Measurements from ENCODE around the gene TSPAN31. TPM values are rescaled to one million over a fixed set of nuclear protein-coding genes. Genes with fewer than 3 reads are reported as not detected.
"Not testable (repeated sequence)": the region's sequence is repeated elsewhere in the genome, so short reads cannot be mapped to it uniquely, and the experiment has no call there.

Gene TSPAN31
- polyA plus RNA-seq, 3 donors from 2014 or later, result 62.1 to 103 (median 72.6) TPM

DNA sequence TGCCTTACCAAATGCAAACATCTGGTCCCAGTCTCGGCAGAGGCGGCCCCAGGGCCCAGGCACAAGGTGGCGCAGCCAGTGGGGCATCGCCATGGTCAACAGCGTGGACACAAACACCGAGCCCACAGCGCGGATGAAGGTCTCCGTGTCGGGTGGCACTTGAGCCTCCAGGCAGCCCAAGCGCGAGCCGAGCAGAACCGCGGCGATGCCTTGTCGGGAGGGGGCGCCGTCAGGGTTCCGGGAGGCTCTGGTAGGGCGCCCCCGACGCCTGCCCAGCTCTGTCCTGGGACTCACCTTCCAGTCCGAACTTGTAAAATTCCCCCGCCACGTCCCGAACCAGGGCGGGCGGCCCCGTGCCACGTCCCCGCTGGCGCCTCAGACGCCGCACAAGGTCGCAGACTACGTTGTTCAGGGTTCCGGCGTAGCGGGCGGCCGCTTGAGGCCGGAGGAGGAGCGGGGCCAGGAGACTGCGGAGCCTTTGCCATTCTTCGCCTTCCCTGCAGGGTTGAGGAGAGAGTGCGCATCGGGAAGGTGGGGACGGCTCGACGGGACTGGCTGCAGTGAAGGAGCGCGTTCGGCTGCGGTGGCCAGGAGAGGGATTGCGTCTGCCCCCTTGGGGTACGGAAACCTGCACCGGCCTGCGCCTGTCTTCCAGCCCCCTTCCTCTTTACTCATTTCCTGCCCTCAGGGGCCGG lies 20.3 kb downstream of the TSPAN31 start:
- Mint-ChIP-seq H3K36me3 (peaks cover 4 to 13% (median 6%) of the 10 kb centered on the region in 3 donors), H3K4me3 (peak overlapping the region; percentile 61 to 83 (median 69)), H3K27ac (no peak overlapping the region), H3K4me1 (peaks cover 29 to 34% of the 10 kb centered on the region in 2 donors), H3K9me3 (no peaks in the 10 kb centered on the region), H3K27me3 (ENCODE audit: low read depth in 3 of 3) (peaks cover 18 to 30% (median 20%) of the 10 kb centered on the region in 3 donors)
- peak in 2 of 3 donors; percentile 33 to 35 for DNase-seq

DNA sequence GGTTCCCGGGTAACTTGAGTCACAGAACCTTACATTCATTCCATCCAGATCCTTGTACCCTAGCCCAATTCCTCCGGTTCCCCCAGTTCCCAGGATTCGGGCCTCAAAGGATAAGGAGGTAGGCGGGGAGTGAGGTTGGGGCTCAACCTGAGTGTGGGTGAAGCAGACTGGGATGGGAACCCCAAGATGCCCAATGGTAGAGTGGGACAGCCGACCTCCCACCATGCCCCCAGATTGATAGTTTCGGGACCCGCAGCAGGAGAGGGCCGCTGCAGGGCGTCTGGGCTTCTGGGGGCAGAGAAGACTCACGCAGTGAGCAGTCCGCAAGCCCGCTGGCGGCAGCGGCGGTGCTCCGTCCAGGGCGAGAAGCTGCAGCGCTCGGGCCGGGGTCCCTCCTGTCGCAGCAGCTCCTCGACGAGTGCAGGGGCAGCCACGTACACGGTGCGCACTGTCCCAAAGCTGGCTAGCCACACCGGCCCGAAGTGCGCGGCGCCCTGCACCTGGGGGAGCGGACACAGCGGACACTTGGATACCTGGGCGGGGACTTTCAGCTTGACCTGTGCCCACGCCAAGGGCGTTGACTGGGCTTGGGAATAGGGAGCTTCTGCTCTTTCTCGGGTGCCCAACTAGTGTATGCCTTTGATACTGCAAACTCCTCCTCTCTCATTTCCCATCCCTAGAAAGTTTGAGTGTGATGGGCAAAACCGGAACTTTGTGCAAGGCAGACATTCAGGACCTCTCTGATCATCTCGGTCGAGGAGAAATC lies 21.0 kb downstream of the TSPAN31 start:
- Mint-ChIP-seq H3K27ac (peak overlapping the region in 1 of 6 donors; percentile 10), H3K36me3 (peaks cover 5 to 11% (median 6%) of the 10 kb centered on the region in 3 donors), H3K4me3 (peak overlapping the region; percentile 69 to 83 (median 71)), H3K9me3 (no peaks in the 10 kb centered on the region), H3K27me3 (ENCODE audit: low read depth in 3 of 3) (peaks cover 18 to 30% (median 20%) of the 10 kb centered on the region in 3 donors), H3K4me1 (peaks cover 29 to 34% of the 10 kb centered on the region in 2 donors)
- DNase-seq, result no peak

DNA sequence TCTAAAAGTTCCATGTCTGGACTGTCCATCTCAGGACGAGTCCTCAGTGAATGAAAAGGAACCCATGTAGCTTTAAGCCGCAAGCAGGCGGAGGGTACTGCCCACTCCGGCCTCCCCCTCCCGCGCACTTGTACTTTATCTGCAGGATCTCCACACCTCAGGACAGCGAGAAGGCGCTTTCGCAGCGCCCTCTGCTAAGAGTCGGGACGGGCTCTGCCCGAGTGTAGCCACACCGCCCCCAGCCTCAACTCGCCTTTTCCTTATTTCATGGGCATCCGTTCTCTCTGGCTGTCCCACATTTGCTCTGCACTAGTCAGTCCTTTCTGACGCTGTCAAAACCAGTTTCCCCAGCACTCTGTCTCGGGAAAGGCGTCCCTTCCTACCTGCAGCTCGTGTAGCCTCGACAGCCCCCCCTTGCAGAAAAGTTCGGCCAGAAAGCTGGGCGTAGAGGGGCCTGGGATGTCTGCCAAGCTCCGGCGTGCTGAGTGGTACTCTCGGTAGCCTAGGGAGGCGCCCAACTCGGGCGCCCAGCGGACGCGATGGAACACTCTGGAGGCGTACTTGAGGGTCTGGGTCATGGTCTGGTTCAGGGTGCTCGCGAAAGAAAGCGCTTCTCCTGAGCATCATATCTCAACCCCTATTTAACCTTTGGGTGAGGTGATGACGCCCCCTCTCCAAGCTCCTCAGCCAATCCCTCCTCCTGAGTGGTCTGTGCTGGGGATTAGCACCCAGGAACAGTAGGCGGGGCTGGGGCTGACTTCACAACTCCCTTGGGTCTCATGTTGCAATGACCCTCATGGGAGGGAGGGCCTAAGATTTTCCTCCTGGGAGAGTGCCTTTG lies 21.8 kb downstream of the TSPAN31 start, which contains the start of gene CYP27B1:
TSS of gene CYP27B1 (minus strand) at position 615 of the 841 bp plus-strand sequence. CDS start at position 578, 37 bp downstream.
- Mint-ChIP-seq H3K4me1 (peaks cover 34 to 41% of the 10 kb centered on the region in 2 donors), H3K36me3 (peaks cover 5 to 9% (median 6%) of the 10 kb centered on the region in 3 donors), H3K27ac (peak within 1 kb of the TSS in 1 of 6 donors; percentile 10), H3K4me3 (peak within 1 kb of the TSS; percentile 69 to 77 (median 71)), H3K27me3 (ENCODE audit: low read depth in 3 of 3) (peaks cover 20 to 30% (median 22%) of the 10 kb centered on the region in 3 donors), H3K9me3 (no peaks in the 10 kb centered on the region)
- peak in 2 of 3 donors; percentile 34 to 41 for DNase-seq

DNA sequence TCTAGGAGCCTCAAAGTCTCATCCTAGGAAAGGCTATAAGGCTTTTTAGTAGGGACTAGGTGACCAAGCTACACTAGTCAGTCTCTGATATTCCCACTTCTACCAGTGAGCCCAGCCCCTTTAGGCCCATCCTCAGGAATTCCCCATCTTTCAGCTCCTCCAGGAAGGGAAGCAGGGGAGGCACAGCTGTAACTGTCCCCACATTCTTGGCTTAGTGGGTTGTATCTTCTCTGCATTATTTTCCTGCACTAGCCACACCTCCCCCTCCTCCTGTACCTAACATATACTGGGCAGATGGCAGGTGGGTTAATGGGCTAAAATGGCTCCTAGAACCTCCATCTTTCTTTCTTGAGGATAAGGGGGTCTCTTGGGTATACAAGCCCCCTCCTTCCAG lies 22.5 kb downstream of the TSPAN31 start:
- peaks cover 37 to 45% of the 10 kb centered on the region in 2 donors for H3K4me1 Mint-ChIP-seq
- H3K27me3 Mint-ChIP-seq (ENCODE audit: low read depth in 3 of 3), result peaks cover 22 to 30% (median 26%) of the 10 kb centered on the region in 3 donors
- no peak for DNase-seq
- H3K4me3 Mint-ChIP-seq, result peak overlapping the region in 2 of 5 donors; percentile 70 to 71
- H3K36me3 Mint-ChIP-seq, result peaks cover 5 to 9% (median 6%) of the 10 kb centered on the region in 3 donors
- no peak overlapping the region for H3K27ac Mint-ChIP-seq
- H3K9me3 Mint-ChIP-seq, result no peaks in the 10 kb centered on the region

DNA sequence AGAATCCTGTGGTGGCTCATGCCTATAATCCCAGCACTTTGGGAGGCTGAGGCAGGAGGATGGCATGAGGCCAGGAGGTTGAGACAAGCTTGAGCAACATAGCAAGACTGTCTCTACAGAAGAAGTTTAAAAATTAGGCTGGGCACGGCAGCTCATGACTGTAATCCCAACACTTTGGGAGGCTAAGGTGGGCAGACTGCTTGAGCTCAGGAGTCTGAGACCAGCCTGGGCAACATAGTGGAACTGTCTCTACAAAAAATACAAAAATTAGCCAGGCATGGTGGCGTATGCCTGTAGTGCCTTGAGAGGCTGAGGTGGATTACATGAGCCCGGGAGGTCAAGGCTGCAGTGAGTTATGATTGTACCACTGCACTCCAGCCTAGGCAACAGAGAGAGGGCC lies 23.0 kb downstream of the TSPAN31 start:
- peaks cover 39 to 48% of the 10 kb centered on the region in 2 donors for H3K4me1 Mint-ChIP-seq
- H3K4me3 Mint-ChIP-seq, result no peak overlapping the region
- H3K9me3 Mint-ChIP-seq, result no peaks in the 10 kb centered on the region

DNA sequence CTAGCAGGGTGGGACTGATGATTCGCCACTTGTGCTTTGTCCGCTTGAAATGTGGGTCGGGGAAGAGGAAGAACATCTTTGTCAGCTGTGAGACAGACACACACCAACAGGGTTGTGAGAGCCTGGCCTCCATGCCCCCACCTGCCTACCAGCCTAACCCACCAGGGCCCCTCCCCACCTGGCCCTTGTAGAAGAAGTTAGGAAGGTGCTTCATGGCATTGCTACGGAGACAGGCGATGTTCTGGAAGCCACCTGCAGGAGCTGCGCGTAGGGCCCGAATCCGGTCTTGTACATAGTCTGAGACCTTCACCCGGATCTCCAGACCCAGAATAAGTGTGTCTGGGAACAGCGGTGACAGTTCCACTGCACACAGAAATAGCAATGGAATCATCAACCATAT lies 24.8 kb downstream of the TSPAN31 start:
- peak overlapping the region in 4 of 5 donors; percentile 0 to 51 (median 48) for H3K4me3 Mint-ChIP-seq
- peak overlapping the region in 1 of 6 donors; percentile 15 for H3K27ac Mint-ChIP-seq
- peaks cover 5 to 9% (median 6%) of the 10 kb centered on the region in 3 donors for H3K36me3 Mint-ChIP-seq
- H3K9me3 Mint-ChIP-seq, result no peaks in the 10 kb centered on the region
- peaks cover 34 to 46% of the 10 kb centered on the region in 2 donors for H3K4me1 Mint-ChIP-seq
- H3K27me3 Mint-ChIP-seq (ENCODE audit: low read depth in 3 of 3), result peaks cover 10 to 19% (median 13%) of the 10 kb centered on the region in 3 donors
- no peak for DNase-seq

More for the DNA sequence above, 23.0 kb downstream of the TSPAN31 start:
- no peak for DNase-seq
- Mint-ChIP-seq H3K27ac (no peak overlapping the region), H3K27me3 (ENCODE audit: low read depth in 3 of 3) (peaks cover 19 to 27% (median 26%) of the 10 kb centered on the region in 3 donors), H3K36me3 (peaks cover 5 to 9% (median 6%) of the 10 kb centered on the region in 3 donors)

DNA sequence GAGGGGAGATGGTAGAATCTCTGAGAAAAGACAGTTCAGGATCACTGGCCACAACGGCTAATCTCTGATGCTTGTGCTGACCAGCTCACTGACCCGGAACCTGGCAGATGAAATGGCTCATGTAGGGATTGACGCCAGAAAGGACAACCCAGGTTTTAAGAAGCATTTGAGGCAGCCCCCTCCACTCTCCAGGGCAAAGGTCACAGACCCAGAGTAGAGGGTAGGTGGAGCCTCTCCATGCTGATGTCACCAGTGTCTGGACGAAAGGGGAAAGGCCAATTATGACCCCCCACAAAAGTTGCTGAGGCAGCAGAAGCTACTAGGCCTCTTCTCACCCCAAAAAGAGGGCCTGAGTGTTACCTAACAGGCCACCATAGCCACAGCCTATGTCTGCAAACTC lies 25.9 kb downstream of the TSPAN31 start:
- Mint-ChIP-seq H3K9me3 (no peaks in the 10 kb centered on the region), H3K4me1 (peaks cover 23 to 35% of the 10 kb centered on the region in 2 donors), H3K27me3 (ENCODE audit: low read depth in 3 of 3) (peaks cover 7 to 15% (median 8%) of the 10 kb centered on the region in 3 donors), H3K4me3 (peak overlapping the region; percentile 19 to 94 (median 40)), H3K27ac (peak overlapping the region in 2 of 6 donors; percentile 6 to 21), H3K36me3 (peaks cover 6 to 9% (median 7%) of the 10 kb centered on the region in 3 donors)
- DNase-seq, result no peak

DNA sequence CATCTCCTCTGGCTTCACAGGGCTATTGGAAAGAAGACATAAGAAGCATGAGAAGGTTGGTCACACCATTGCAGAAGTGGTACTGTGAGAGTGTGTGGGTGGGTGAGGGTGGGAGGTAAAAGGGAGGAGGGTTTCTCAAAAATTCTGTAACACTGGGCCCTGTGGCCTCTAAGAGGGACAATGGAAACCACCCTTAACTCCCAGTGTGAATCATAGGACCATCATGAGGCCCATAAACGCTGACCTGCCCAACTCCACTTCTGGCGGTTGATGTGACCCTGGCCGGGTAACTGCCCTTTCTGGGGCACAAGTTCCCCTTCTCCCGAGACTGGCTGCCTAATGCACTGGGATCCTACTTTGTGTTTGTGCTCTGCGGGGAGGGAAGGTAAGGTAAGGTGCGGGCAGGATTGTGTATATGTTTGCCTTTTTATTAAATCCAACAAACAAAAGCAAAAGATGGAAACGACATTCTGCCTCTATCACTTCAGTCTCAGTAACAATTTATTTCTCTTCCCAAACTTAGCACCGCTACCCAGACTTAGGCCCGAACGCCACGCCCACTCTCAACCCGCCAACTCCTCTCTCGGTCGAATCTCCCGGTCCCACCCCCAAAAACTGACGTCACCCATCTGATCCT lies 26.5 kb downstream of the TSPAN31 start:
- peak overlapping the region; percentile 94 to 99 (median 97) for H3K4me3 Mint-ChIP-seq
- H3K36me3 Mint-ChIP-seq, result peaks cover 6 to 10% (median 9%) of the 10 kb centered on the region in 3 donors
- H3K27ac Mint-ChIP-seq, result peak overlapping the region; percentile 92 to 96 (median 92)
- DNase-seq, result no peak
- peaks cover 17 to 29% of the 10 kb centered on the region in 2 donors for H3K4me1 Mint-ChIP-seq
- peaks cover 4 to 12% (median 7%) of the 10 kb centered on the region in 3 donors for H3K27me3 Mint-ChIP-seq (ENCODE audit: low read depth in 3 of 3)
- H3K9me3 Mint-ChIP-seq, result no peaks in the 10 kb centered on the region

DNA sequence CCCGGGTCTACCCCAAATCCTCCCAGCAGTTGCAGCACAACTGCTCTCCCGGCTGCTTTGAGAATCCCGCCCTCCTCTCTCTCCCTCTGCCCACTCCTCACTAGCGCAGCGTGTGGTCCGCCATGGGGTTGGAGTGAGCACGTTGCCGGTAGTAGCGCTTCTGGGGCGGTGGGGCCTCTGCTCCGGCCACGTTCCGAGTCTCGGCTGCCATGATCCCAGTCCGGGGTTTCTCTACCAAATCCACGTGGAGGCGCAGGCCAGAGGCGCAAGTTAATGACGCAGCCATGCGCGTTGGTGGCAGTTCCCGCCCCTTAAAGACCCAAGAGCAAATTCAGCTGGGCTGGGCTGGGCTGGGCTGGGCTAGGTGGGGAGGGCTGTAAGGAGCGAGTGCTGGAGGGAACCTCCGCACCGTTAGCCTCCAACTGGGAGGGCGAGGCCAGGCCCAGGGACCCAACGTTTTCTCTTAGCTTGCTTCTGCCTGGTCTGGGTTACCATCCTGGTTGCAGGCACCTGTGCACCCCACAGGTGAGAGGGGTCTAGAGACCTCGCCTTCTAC lies 27.1 kb downstream of the TSPAN31 start, which contains the start of gene METTL1:
TSS of gene METTL1 (minus strand) at position 233 of the 556 bp plus-strand sequence. CDS start at position 211, 22 bp downstream.
- Mint-ChIP-seq H3K4me1 (peaks cover 11 to 23% of the 10 kb centered on the region in 2 donors), H3K27me3 (ENCODE audit: low read depth in 3 of 3) (peaks cover 0 to 11% (median 5%) of the 10 kb centered on the region in 3 donors), H3K9me3 (no peaks in the 10 kb centered on the region), H3K27ac (peak within 1 kb of the TSS; percentile 92 to 96 (median 92)), H3K4me3 (peak within 1 kb of the TSS; percentile 94 to 99 (median 97)), H3K36me3 (peaks cover 6 to 12% (median 9%) of the 10 kb centered on the region in 3 donors)
- peak; percentile 85 to 86 (median 86) for DNase-seq

DNA sequence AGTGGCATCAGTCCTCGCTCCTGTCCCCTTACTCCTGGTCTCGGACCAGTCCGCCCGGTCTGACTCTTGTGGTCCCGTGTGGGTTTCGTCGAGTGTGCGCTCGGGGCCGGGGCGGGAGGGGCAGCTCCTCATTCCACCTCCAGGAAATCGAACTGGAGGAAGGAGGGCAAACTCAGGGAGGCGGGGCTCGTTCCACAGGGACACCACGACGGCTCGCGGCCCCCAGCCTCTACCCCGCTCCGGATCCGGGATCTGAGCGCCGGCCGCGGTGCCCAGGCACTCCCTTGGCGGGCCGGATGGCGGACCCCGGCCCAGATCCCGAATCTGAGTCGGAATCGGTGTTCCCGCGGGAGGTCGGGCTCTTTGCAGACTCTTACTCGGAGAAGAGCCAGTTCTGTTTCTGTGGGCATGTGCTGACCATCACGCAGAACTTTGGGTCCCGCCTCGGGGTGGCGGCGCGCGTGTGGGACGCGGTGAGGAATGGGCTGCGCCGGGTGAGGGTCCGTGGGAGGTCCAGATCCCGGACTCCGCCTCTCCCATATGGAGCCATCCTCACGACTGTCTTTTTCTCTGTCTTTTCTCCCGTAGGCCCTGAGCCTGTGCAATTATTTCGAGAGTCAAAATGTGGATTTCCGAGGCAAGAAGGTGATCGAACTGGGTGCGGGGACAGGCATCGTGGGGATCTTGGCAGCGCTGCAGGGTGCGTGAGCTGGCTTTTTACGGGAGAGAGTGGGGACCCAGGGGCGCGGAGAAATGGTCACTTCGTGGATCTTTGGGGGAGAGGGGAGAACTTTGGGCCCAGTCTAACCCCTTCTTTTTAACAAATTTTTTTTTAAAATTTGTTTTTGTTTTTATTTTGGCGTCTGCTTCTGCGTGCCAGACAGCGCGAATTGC lies 27.8 kb downstream of the TSPAN31 start, which contains the start of gene EEF1AKMT3:
TSS of gene EEF1AKMT3 (plus strand) at position 186 of the 894 bp plus-strand sequence. CDS start at position 297, 111 bp downstream.
- Mint-ChIP-seq H3K27me3 (ENCODE audit: low read depth in 3 of 3) (peaks cover 2 to 11% (median 5%) of the 10 kb centered on the region in 3 donors), H3K4me1 (peaks cover 11 to 23% of the 10 kb centered on the region in 2 donors), H3K27ac (peak within 1 kb of the TSS; percentile 92 to 96 (median 92)), H3K36me3 (peaks cover 6 to 16% (median 9%) of the 10 kb centered on the region in 3 donors), H3K9me3 (no peaks in the 10 kb centered on the region), H3K4me3 (peak within 1 kb of the TSS; percentile 94 to 99 (median 97))
- DNase-seq, result peak in 1 of 3 donors; percentile 16

DNA sequence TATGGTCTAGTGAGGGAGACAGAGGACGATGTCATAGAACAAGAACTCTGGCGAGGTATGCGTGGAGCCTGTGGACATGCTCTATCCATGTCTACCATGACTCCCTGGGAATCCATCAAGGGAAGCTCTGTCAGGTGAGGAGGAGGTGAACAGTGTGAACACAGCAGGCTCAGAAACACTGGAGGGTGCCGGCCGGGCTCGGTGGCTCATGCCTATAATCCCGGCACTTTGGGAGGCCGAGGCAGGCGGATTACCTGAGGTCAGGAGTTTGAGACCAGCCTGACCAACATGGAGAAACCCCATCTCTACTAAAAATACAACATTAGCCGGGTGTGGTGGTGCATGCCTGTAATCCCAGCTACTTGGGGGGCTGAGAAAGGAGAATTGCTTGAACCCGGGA lies 29.8 kb downstream of the TSPAN31 start:
- H3K4me3 Mint-ChIP-seq, result peak overlapping the region in 1 of 5 donors; percentile 3
- not testable (repeated sequence) for H3K9me3 Mint-ChIP-seq; DNase-seq; H3K27ac Mint-ChIP-seq; H3K27me3 Mint-ChIP-seq (ENCODE audit: low read depth in 3 of 3)
- peaks cover 0 to 22% (median 2%) of the 10 kb centered on the region in 3 donors for H3K36me3 Mint-ChIP-seq
- peaks cover 11 to 23% of the 10 kb centered on the region in 2 donors for H3K4me1 Mint-ChIP-seq

All from immature natural killer cell (primary cell).